CD4-positive, alpha-beta T cell treated with Interleukin-15 for 4 hours (primary cell): ENCODE measurements around the gene GPR37L1.

ENCODE experiments used
- DNase-seq: peaks from one replicate; pipeline ENCODE4 v3.0.0-alpha.2; 2020; ENCODE audit warnings: low spot score

GPR37L1 gene

DNA sequence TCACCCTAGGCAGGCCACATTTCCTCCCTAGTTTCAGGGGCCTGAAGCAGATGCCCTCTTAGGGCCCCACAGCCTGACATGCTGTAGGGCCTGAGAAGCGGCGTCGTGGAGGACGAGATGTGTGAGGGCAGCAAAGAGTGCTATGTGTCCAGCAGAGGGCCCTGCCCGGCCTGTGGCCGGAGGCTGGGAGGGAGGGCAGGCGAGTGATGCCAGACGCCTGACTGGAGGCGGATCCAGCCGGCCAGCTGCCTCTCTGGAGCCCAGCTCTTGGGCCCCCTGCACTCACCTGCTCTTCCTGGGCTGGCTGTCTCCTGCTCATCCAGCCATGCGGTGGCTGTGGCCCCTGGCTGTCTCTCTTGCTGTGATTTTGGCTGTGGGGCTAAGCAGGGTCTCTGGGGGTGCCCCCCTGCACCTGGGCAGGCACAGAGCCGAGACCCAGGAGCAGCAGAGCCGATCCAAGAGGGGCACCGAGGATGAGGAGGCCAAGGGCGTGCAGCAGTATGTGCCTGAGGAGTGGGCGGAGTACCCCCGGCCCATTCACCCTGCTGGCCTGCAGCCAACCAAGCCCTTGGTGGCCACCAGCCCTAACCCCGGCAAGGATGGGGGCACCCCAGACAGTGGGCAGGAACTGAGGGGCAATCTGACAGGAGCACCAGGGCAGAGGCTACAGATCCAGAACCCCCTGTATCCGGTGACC is at the start of gene GPR37L1:
Gene GPR37L1 (plus strand): TSS at position 279 of the 697 bp plus-strand sequence. CDS start 47 bp downstream, at position 326.
- DNase-seq = no peak

DNA sequence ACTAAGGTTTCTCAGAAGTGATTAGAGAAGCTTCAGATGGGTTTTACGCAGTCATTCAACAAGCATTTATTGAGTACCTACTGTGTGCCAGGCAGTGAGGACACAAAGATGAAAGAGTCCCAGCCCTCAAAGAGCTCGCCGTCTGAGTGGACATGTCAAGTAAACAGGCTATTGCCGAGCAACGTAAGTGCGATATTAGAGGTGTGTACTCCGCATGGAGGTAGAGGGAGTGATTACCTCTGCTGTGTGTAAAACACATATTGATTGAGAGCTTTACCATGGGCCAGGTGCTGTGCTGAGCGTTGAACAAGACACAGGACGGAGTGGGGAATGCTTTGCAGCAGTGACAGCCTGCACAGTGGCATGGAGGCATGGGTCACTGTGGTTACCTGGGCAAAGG is 49.5 kb upstream of the GPR37L1 start:
- no peak for DNase-seq

DNA sequence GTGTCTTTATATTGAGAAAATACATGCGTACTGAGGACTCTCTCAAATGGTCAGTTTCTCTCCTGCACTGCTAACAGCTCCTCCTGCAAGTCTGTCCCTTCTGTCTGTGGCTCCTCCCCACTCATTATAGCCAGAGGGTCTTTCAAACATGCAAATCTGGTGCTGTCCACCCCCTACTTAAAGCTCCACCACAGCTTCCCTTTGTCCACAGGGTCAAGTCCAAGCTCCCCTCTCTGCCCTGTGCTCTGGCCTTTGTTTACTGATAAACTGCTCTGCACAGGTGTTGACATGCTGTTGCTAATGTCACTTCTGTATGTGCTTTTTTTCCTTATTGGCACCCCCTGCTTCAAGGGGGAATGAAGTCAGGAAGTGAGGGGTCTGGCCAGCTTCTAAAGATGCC is 47.7 kb upstream of the GPR37L1 start:
- DNase-seq = no peak

DNA sequence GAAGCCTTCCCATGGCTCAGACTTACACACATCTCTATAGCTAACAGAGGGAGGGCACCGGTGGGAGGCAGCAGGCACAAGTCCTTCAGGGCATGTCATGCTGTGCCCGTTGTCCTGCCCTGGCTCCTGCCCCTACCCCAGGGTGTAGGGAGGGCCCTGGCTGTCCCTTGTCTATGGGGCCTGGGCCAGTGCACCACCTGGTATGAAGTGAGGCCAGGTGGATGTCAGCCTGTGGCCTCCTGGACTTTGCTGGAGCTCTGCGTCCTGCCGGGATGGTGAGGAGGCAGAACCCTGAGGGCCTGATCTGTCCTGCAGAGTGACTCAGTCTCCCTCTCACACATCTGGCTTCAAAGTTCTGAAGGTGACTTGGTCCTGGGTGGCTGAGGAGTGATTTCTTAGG is 47.3 kb upstream of the GPR37L1 start:
- no peak for DNase-seq

DNA sequence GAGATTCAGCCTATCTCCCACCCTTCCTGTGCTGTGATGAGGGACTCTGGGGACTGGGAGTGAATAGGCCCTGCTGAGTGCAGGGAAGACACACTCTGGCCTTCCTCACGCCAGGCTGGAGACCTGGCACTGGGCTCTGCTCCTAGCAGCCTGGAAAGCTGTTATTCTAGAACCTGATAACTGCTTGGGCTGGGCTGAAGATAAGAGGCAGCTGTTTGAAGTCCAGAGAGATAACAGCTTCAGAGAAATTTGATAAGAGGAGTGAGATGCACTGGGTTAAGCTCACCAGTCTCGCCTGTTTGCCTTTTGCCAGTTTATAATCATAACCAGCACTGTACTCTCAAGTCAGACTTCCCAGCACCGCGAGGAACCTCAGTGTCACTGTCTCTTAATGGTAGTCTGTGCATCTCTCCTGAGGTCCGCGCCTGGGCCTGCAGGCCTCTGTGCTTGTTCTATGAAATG is 46.6 kb upstream of the GPR37L1 start:
- DNase-seq = no peak

DNA sequence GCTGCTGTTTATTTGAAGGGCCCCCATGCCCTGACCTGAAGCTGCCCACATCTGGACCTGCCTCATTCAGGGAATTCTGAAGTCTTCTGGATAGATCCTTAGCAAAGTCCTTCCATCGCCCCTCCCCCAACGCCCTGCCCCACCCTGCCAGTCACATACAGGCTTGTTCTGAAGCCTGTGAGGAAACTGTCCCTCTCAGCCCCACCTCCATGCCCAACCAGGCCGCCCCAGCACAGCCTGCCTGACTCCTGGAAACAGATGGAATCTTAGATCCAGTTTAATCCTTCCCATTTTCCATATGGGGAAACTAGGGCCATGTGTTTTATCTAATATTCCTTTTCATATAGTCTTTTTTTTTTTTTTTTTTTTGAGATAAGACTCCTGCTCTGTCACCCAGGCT is 44.5 kb upstream of the GPR37L1 start:
- DNase-seq = no peak

- no peak for DNase-seq
Measured at GRCh38 chr1:202081992-202082391, 40.7 kb upstream of the GPR37L1 start.

DNA sequence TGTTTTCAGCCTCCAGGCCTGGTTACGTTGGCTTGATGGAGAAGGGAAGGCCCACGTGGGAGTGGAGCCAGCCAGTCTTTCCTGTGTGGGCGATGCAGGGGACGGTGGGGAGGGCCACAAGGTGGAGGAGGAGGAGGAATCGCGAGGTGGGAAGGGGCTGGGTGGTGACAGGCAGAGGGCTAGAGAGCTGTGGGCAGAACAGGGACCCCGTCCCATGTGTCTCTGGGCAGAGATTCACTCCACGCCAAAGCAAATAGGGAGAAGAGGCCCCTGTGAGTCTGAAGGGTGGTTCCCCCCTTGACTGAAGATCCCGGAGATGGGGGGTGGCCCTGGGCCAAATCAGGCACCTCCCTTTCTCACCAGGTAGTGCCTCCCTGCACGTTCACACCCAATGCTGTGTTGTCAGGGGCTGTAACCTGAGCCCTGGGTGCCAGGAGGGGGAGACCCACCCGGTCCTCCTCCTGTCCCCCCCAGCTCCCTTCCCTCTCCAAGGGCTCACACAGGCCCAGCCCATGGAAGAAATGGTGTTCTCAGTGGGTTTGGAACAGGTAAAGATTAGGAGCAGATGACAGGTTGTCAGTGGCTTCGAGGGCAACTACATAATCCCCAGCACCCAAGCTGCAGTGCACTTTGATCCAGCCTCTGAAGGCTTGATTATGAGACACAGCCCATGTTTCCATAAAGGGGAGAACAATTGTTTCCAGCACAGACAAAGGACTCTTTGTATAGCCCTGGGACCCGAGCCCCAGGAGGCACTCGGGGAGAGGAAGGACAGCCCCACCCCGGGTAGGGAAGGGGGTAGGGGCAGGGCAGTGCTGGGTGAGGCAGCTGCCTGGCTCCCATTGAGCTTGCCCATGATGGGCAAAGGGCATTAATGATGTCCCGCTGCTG is 37.7 kb upstream of the GPR37L1 start:
- DNase-seq = no peak

DNA sequence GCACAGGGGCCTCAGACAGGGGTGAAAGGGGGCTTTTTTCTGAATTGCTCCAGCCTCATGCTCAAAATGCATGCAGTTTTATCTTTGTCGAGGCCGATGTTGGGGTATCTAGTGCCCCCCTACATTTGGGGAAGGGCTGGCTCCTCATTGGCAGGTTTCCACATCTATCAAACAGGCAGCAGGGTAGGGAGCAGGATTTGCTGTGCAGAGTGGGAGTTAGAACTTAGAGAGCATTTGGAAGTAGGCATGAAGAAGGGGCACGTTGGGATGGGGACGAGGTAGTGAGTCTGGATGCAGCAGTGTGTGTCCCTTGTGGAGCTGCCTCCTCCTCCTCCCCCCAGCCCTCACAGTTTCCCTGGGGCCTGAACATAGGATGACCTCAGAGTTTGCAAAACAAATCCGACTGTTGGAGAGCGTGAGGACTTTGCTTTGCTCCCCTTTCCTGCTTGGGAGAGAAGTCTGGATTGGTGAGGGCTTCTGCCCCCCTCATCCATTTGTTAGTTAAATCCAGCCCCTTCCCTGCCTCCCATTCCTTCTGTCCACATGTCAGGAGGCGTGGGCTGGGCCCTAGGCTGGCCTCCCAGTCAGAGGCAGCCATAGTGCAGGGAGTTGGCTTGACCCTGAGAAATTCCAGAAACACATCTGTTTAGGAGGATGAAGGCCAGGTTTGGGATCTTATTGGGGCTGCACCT is 36.9 kb upstream of the GPR37L1 start:
- DNase-seq = no peak

DNA sequence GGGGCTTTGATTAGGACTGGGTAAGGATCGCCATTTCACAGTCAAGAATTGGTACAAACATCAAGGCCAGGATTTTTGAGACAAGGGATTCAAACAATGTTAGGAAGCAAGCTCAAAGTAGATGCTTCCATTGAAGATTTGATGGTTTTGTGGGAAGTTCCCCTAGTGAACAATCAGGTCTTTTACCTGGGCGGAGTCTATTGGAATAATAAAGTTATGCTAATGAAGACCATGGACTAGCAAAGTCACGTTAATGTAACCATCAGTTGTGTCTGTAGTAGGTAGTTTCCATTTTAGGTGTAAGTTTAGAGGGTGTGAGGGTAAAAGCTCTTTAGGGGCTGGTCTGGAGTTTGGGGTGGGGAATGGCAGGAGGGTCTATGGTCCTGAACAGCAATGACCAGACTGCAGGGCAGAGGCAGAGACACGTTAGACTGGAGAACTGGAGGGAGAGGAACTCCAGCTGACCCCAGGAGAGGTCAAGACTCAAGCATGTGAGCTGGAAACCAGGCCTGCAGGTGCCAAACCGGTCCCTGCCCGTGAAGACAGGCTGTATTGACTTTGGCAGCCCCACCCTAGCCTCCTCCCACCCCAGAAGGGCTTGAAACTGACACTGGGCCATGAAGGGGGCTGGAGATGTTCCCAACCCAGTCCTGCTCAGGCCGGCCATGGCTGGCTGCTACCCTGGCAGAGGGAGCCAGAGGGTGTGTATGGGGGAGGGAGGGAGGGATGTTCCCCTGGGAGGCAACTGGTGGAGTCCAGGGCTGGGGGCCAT is 36.0 kb upstream of the GPR37L1 start:
- no peak for DNase-seq

DNA sequence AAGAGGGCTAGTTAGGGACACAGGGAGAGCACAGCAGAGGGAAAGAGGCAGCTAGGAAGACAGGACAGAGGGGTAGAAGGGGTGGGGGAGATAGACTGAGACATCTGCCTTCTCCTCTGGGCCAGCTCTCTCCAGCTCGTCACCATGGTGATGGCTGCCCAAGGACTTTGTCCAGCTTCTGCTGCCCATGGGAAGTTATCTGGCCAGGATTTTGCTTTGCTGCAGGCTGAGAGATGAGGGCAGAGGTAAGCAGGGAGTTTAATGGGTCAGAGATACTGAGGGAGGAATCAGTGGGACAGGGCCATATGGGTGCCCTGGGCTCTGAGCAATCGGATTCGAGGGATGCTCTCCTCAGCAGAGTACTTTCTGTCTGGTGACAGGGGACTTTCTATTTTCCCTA is 34.5 kb upstream of the GPR37L1 start:
- DNase-seq = no peak

DNA sequence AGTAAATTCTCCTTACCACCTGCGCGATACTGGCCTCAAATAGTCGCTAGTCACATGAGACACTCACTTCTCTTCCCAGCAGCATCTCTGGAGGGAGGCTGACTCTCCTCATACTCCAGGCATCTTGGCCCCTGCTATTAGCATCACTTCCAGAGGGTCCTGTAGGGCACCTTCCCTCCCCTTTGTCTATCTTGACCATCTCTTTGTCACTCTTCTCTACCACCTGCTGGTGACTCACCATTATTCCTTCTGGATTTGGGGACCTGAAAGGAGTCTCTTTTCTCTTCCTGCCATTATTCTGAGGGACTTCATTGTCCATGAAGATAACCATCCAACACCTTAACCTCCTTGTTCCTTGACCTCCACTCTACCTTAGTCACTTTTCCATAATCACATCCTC is 31.7 kb upstream of the GPR37L1 start:
- DNase-seq = no peak

DNA sequence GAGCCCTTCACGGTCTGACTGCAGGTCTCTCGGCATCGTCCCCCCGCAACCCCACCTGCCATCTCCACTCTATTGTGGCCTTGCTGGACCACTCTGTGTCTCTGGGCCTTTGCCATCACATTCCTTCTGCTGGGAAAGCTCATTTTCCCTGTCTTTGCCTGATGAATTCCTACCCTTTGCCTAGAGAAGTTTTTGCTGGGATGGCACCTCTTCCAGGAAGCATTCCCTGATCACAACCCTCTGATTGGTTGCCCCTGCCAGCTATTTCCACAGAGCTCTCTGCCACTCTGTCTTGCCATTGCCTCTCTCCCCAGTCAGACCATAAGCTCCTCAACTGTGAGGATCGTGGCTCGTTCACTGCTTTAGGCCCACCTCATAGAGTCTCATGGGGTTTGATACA is 28.9 kb upstream of the GPR37L1 start:
- no peak for DNase-seq

DNA sequence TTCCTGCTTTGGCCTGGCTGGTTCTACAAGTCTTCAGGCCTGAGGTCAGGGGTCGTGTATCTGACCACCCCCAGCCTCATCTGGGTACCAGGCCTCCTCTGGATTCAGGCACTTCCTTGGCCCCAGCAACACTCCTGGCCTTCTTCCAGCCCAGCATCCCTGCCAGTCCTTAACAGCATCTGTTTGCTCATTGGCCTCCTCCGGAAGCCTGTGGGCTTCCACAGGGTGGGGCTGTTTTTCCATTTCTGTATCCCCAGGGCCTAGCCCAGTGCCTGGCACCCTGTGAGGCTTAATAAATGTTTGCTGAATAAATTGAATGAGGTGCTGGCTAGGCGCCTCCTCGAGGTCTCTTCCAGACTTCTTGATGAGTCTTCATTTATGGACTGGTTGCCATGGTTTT is 21.5 kb upstream of the GPR37L1 start:
- DNase-seq = no peak

DNA sequence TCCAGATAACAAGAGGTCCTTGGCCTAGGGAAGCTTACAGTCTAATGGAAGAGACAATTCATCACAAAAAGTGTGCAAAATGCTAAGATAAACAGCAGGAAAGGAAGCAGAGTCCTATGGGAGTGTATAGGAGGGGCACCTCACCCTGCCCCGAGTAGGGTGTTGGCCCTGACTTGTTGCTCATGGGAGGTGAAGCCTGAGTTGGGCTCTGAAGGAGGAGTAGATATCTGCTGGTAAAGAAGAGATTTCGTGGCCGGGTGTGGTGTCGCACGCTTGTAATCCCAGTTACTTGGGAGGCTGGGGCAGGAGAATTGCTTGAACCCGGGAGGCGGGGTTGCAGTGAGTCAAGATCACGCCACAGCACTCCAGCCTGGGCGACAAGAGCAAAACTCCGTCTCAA is 18.6 kb upstream of the GPR37L1 start:
- DNase-seq = no peak

DNA sequence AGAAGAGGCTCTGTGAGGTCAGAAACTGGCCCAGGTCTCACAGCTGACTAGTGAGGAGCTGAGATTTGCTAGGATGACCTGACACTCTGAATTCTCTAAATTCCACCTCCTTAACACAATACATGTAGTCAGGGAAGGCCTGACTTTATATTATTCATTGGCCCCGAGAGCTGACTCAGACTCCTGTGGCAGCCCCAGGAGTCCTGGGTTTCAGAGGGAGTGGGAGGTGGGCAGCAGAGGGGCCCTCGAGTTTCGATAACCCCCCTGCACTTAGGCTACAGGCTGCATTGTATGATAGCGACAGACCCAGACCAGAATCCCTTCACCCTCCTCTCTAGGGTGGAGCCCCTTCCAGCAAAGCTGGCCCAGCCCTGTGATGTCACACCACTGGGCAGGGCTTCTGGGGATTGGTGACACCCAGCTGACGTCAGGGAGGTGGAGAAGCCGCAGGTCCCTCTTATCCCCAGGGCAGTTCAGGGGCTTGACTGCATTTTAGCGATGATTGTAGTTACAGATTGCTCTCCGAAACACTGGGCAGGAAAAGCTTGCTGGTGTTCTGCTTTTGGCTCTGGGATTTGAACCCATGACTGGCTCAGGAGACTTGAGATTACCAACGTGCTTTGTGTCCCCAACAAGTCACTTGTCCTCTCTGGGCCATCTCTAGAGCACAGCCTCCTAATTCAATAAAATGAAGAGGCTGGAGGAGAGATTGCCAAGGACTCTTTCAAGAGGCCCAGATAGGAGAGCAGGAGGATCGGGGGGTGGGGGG is 17.0 kb upstream of the GPR37L1 start:
- no peak for DNase-seq

GRCh38 chr1:202106340-202107254 is 16.1 kb upstream of the GPR37L1 start:
- DNase-seq = no peak

DNA sequence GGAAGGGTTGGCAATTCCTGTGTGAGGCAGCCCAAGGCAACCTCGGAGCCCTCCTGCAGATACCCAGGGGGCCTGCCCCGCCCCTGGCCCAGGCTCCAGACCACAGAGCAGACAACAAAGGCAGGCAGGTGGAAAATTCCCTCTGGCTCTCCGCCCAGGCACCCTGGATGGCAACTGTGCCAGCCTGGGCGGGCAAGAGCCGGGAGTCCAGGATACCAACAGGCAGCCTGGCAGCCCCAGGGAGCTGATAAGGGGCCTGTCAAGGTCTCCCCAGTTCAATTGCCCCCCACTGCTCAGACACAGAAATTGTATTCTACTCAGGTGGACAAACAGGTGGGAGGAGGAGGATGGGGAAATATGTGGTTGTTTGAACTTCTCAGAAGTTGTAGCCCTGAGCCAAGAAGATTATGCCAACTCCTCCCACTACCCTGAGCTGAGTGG is 15.4 kb upstream of the GPR37L1 start:
- no peak for DNase-seq

GRCh38 chr1:202107801-202108731 is 14.7 kb upstream of the GPR37L1 start:
- DNase-seq = no peak
